ENCODE data around the gene MDM2. TPM values are rescaled to one million over a fixed set of nuclear protein-coding genes. Genes with fewer than 3 reads are reported as not detected.

Gene MDM2
- total and polyA plus RNA-seq, 2 of the 13 experiments (the other 11 are each of a cell fraction or from before 2014, with no cell fraction given): 29.3 to 314 TPM

DNA sequence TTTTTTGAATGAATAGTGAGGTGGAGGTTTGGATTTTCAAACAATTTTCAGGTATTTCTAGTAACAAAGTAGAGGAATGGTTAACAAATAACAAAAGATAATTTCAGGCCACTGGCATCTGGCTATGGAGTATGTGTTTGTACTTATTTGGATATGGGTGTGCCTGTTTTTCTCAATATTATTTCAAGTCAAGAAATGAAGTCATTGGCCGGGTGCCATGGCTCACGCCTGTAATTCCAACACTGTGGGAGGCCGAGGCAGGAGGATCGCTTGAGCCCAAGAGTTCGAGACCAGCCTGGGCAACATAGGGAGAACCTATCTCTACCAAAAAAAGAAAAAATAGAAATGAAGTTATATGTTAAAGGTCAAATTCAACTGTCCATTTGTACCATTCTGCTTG lies 48.1 kb upstream of the MDM2 start:
- H3K9me3 ChIP-seq (ENCODE audit: low read length): no peaks in the 10 kb centered on the region
- ATAC-seq (no peak), FAIRE-seq (no peak), DNase-seq (ENCODE audit: low spot score) (no peak)
- 98% methylated on average over 5 of the region's 5 CpGs for WGBS (ENCODE audit: low lambda C conversion rate)
- no peaks in the 10 kb centered on the region for H3K27me3 ChIP-seq (ENCODE audit: control insufficient read depth in 1 of 2, insufficient read depth in 2 of 2, low read length in 2 of 2)
- intact Hi-C loops (cut with micrococcal nuclease; ENCODE audit: unreplicated experiment): no loop called here
- no peaks in the 10 kb centered on the region for H4K20me1 ChIP-seq (ENCODE audit: insufficient read depth, low read length)
- H3K4me2 ChIP-seq (ENCODE audit: low read depth, low read length): no peak overlapping the region
- no peak overlapping the region for H3K9ac ChIP-seq (ENCODE audit: insufficient read depth, low read depth, low read length)
- TF ChIP-seq RFX5 (IDR thresholded peaks at IDR 0.05; ENCODE audit: low read depth, low read length) (no peak), ZNF383 (CRISPR knock-in tag; IDR thresholded peaks at IDR 0.05; ENCODE audit: borderline replicate concordance) (no peak), ASH2L (IDR thresholded peaks at IDR 0.05; ENCODE audit: insufficient read length, low read depth, low read length) (no peak)
- TF ChIP-seq, protein P1, sequence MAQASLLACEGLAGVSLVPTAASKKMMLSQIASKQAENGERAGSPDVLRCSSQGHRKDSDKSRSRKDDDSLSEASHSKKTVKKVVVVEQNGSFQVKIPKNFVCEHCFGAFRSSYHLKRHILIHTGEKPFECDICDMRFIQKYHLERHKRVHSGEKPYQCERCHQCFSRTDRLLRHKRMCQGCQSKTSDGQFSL (CRISPR knock-in tag; IDR thresholded peaks at IDR 0.05): no peak
- in situ Hi-C loops (cut with HindIII; ENCODE audit: extremely low pct_ligation_motif_present, low pct_unique_long_range_greater_than_20kb): no loop called here
- H3K36me3 ChIP-seq (replicated peaks in 1 of 2; ENCODE audit: control insufficient read depth in 1 of 2, insufficient read depth in 2 of 2, low read length in 2 of 2): peaks cover 5 to 42% of the 10 kb centered on the region in 2 experiments
- H2AFZ ChIP-seq (ENCODE audit: low read length): no peak overlapping the region
- POLR2A ChIA-PET: interaction anchor here (1.4 kb wide), 1 partner anchor 49 kb away, joined by 3 read pairs; no protein-coding TSS in a partner anchor
- CTCF ChIA-PET (ENCODE audit: low intra/inter-chr PET ratio, low total read pairs): no interaction called here
- H3K4me1 ChIP-seq (ENCODE audit: insufficient read depth, low read length): peaks cover 10% of the 10 kb centered on the region
- no peak overlapping the region for H3K27ac ChIP-seq (ENCODE audit: extremely low read length, insufficient read depth, low read length)
- BruUV-seq (replicated peaks): no TSS peak
- no peak overlapping the region for H3K4me3 ChIP-seq (replicated peaks in 1 of 3; ENCODE audit: insufficient read depth in 1 of 3, low read depth in 2 of 3, low read length in 3 of 3)
- H3K79me2 ChIP-seq (ENCODE audit: insufficient read depth, low read length): no peaks in the 10 kb centered on the region

DNA sequence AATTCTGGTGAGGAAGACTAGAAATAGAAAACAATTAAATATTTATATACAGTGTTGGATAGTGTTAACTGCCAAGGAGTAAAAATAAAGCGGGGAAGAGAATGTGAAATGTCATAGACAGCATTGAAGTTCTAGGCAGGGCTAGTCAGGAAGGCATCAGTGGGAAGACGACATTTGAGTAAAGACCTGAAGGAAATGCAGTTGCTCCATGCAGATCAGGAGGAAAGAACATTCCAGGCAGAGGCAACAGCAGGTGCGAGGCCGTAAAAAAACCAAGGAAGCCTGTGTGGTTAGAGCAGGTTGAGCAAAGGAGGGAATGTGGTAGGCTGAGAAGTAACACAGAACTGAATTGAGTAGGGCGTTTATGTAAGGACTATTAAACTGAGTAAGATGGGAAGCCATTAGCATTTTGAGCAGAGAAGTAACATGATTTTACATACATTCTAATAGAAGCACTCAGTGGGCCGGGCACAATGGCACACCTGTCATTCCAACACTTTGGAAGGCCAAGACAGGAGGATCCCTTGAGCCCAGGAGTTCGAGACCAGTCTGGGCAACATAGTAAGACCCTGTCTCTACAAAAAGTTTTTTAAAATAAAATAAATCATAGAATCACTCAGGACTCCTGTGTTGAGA lies 47.1 kb upstream of the MDM2 start:
- H3K27me3 ChIP-seq (ENCODE audit: control insufficient read depth in 1 of 2, insufficient read depth in 2 of 2, low read length in 2 of 2): no peaks in the 10 kb centered on the region
- in situ Hi-C loops (cut with HindIII; ENCODE audit: extremely low pct_ligation_motif_present, low pct_unique_long_range_greater_than_20kb) (no loop called here), intact Hi-C loops (cut with micrococcal nuclease; ENCODE audit: unreplicated experiment) (no loop called here)
- H3K36me3 ChIP-seq (replicated peaks in 1 of 2; ENCODE audit: control insufficient read depth in 1 of 2, insufficient read depth in 2 of 2, low read length in 2 of 2): peaks cover 5 to 34% of the 10 kb centered on the region in 2 experiments
- H3K9ac ChIP-seq (ENCODE audit: insufficient read depth, low read depth, low read length): no peak overlapping the region
- H2AFZ ChIP-seq (ENCODE audit: low read length): no peak overlapping the region
- no peak for DNase-seq (ENCODE audit: low spot score)
- POLR2A ChIA-PET: interaction anchor here (1.4 kb wide), 1 partner anchor 48 kb away, joined by 3 read pairs; no protein-coding TSS in a partner anchor
- H3K79me2 ChIP-seq (ENCODE audit: insufficient read depth, low read length): no peaks in the 10 kb centered on the region
- CTCF ChIA-PET (ENCODE audit: low intra/inter-chr PET ratio, low total read pairs): no interaction called here
- no peak for ATAC-seq
- no peaks in the 10 kb centered on the region for H4K20me1 ChIP-seq (ENCODE audit: insufficient read depth, low read length)
- 97% methylated on average over 7 of the region's 7 CpGs for WGBS (ENCODE audit: low lambda C conversion rate)
- no peak for TF ChIP-seq SNAI1 (CRISPR knock-in tag; IDR thresholded peaks at IDR 0.05; ENCODE audit: borderline replicate concordance)
- TF ChIP-seq SKI (IDR thresholded peaks at IDR 0.05; ENCODE audit: partially characterized antibody): no peak
- TF ChIP-seq POLR2G (IDR thresholded peaks at IDR 0.05; ENCODE audit: low read depth, low read length): peak; percentile 44; the same call in 1 of the 2 replicates
- no peak for TF ChIP-seq MEIS2 (CRISPR knock-in tag; IDR thresholded peaks at IDR 0.05)
- peaks cover 10% of the 10 kb centered on the region for H3K4me1 ChIP-seq (ENCODE audit: insufficient read depth, low read length)
- H3K9me3 ChIP-seq (ENCODE audit: low read length): no peaks in the 10 kb centered on the region
- no peak overlapping the region for H3K4me2 ChIP-seq (ENCODE audit: low read depth, low read length)
- FAIRE-seq: no peak
- no peak overlapping the region for H3K4me3 ChIP-seq (replicated peaks in 1 of 3; ENCODE audit: insufficient read depth in 1 of 3, low read depth in 2 of 3, low read length in 3 of 3)
- TSS peak; percentile 15 for BruUV-seq (replicated peaks)
- no peak overlapping the region for H3K27ac ChIP-seq (ENCODE audit: extremely low read length, insufficient read depth, low read length)

Measured in HepG2 (cell line).